Osteoblast (primary cell): ENCODE results near the gene SCN3B. TPM values are rescaled to one million over a fixed set of nuclear protein-coding genes. Genes with fewer than 3 reads are reported as not detected.

ENCODE experiments used
- DNase-seq: peaks from one replicate; pipeline ENCODE4 v3.0.0; 2011; ENCODE audit warnings: low spot score, mixed read lengths; ENCODE audit not compliant: insufficient read length; ENCODE audit errors: missing footprints
- H2AFZ ChIP-seq: 2 replicates; pipeline ENCODE4 v1.6.0; 2011; ENCODE audit warnings: mild to moderate bottlenecking, low read length
- H3K27ac ChIP-seq: 2 replicates; pipeline ENCODE4 v1.5.1; 2011; ENCODE audit warnings: mild to moderate bottlenecking, low read depth, low read length, moderate library complexity
- H3K27me3 ChIP-seq: 2 replicates; pipeline ENCODE4 v1.6.0; 2012; ENCODE audit warnings: mild to moderate bottlenecking, control low read depth, inconsistent platforms, low read length, moderate library complexity; ENCODE audit not compliant: insufficient read depth
- H3K36me3 ChIP-seq: 2 replicates; pipeline ENCODE4 v1.5.1; 2011; ENCODE audit warnings: mild to moderate bottlenecking, low read length, control low read depth, moderate library complexity; ENCODE audit not compliant: insufficient read depth
- H3K4me1 ChIP-seq: 2 replicates; pipeline ENCODE4 v1.5.1; 2011; ENCODE audit warnings: mild to moderate bottlenecking, low read length, control low read depth, moderate library complexity; ENCODE audit not compliant: insufficient read depth
- H3K4me2 ChIP-seq: 2 replicates; pipeline ENCODE4 v1.6.0; 2011; ENCODE audit warnings: mild to moderate bottlenecking, low read length; ENCODE audit not compliant: insufficient read depth
- H3K4me3 ChIP-seq: fragments of 200-600 bp; sonication (generic); 3 replicates; pipeline ENCODE4 v1.5.1; 2012; ENCODE audit warnings: mild to moderate bottlenecking, low read length, inconsistent platforms; ENCODE audit not compliant: insufficient read depth
- H3K79me2 ChIP-seq: 2 replicates; pipeline ENCODE4 v1.6.0; 2012; ENCODE audit warnings: mild to moderate bottlenecking, low read length, control low read depth, inconsistent platforms; ENCODE audit not compliant: insufficient read depth
- H3K9me3 ChIP-seq: 2 replicates; pipeline ENCODE4 v1.5.1; 2011; ENCODE audit warnings: low read depth, low read length, control low read depth
- H4K20me1 ChIP-seq: 2 replicates; pipeline ENCODE4 v1.6.0; 2012; ENCODE audit warnings: mild to moderate bottlenecking, low read length, control low read depth; ENCODE audit not compliant: insufficient read depth
- CTCF ChIP-seq: IDR thresholded peaks from 2 replicates; pipeline ENCODE4 v1.5.1; 2011; ENCODE audit warnings: mild to moderate bottlenecking, low read depth, low read length, moderate library complexity; ENCODE audit errors: extremely low read depth
- total RNA-seq: library from RNA; depleted of rRNA; stranded (reverse); fragments of >200 nt; gene quantifications from 2 replicates; pipeline ENCODE4 v1.2.3, GENCODE V29; 2012

SCN3B gene
- total RNA-seq, 1 donor: under 0.01 TPM

- TF ChIP-seq CTCF: peak; percentile 23
- H3K36me3 ChIP-seq: peaks cover 25% of the 10 kb centered on the region
- H2AFZ ChIP-seq: no peak overlapping the region
- H3K4me1 ChIP-seq: peaks cover 21% of the 10 kb centered on the region
- H3K4me3 ChIP-seq: no peak overlapping the region
- H3K27ac ChIP-seq: no peak overlapping the region
- no peaks in the 10 kb centered on the region for H3K27me3 ChIP-seq
- no peak for DNase-seq
- H3K79me2 ChIP-seq: no peaks in the 10 kb centered on the region
- H3K9me3 ChIP-seq: no peaks in the 10 kb centered on the region
- H3K4me2 ChIP-seq: no peak overlapping the region
- H4K20me1 ChIP-seq: peaks cover 13% of the 10 kb centered on the region
Observed at GRCh38 chr11:123597859-123598258, 56.6 kb downstream of the SCN3B start.

GRCh38 chr11:123594921-123595320 lies 59.5 kb downstream of the SCN3B start:
- Histone ChIP-seq H3K4me3 (no peak overlapping the region), H3K79me2 (no peaks in the 10 kb centered on the region), H3K36me3 (peaks cover 14% of the 10 kb centered on the region), H3K9me3 (no peaks in the 10 kb centered on the region), H3K4me1 (peaks cover 18% of the 10 kb centered on the region), H4K20me1 (peaks cover 18% of the 10 kb centered on the region), H3K27me3 (no peaks in the 10 kb centered on the region), H3K27ac (no peak overlapping the region), H2AFZ (no peak overlapping the region), H3K4me2 (no peak overlapping the region)
- no peak for DNase-seq
- no peak for TF ChIP-seq CTCF

- H2AFZ ChIP-seq: no peak overlapping the region
- no peaks in the 10 kb centered on the region for H3K27me3 ChIP-seq
- H3K4me3 ChIP-seq: no peak overlapping the region
- no peak overlapping the region for H3K4me2 ChIP-seq
- no peaks in the 10 kb centered on the region for H3K79me2 ChIP-seq
- H3K4me1 ChIP-seq: peaks cover 22% of the 10 kb centered on the region
- TF ChIP-seq CTCF: no peak
- DNase-seq: no peak
- H3K27ac ChIP-seq: no peak overlapping the region
- no peaks in the 10 kb centered on the region for H3K9me3 ChIP-seq
- peaks cover 14% of the 10 kb centered on the region for H3K36me3 ChIP-seq
- H4K20me1 ChIP-seq: peaks cover 18% of the 10 kb centered on the region
Observed at GRCh38 chr11:123594188-123594901, 60.1 kb downstream of the SCN3B start.

- Histone ChIP-seq H3K27ac (no peak overlapping the region), H3K4me3 (no peak overlapping the region), H4K20me1 (peaks cover 19% of the 10 kb centered on the region), H2AFZ (no peak overlapping the region), H3K36me3 (peaks cover 16% of the 10 kb centered on the region), H3K4me1 (peaks cover 22% of the 10 kb centered on the region), H3K79me2 (no peaks in the 10 kb centered on the region), H3K27me3 (no peaks in the 10 kb centered on the region), H3K4me2 (no peak overlapping the region), H3K9me3 (no peaks in the 10 kb centered on the region)
- TF ChIP-seq CTCF: no peak
- DNase-seq: no peak
Observed at GRCh38 chr11:123593570-123593969, 60.9 kb downstream of the SCN3B start.
